ENCODE data around the gene PCDHB12.
"Not testable (repeated sequence)": the region's sequence is repeated elsewhere in the genome, so short reads cannot be mapped to it uniquely, and the experiment has no call there.

The PCDHB12 gene

DNA sequence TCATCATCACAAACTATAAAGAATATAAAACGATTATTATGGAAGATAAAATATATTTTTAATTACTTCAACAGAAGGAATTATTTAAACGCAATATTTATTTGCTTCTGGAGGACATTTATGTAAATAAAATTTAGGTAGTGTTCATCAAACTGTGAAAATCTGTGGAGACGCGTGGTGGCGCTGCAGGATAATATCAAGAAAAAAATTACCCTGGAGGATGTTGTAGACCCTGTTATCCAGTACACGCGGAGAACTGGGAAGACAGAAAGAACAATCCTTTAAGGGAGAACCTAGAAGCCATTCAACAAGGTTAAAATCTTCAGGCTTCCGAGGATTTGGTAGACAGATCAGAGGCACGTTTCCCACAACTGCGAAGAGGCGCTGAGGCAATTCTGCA is at the start of gene PCDHB12:
Gene PCDHB12 (plus strand): TSS at position 242 of the 400 bp plus-strand sequence. CDS start 189 bp downstream, outside the sequence.
- peak; percentile 41 for DNase-seq

DNA sequence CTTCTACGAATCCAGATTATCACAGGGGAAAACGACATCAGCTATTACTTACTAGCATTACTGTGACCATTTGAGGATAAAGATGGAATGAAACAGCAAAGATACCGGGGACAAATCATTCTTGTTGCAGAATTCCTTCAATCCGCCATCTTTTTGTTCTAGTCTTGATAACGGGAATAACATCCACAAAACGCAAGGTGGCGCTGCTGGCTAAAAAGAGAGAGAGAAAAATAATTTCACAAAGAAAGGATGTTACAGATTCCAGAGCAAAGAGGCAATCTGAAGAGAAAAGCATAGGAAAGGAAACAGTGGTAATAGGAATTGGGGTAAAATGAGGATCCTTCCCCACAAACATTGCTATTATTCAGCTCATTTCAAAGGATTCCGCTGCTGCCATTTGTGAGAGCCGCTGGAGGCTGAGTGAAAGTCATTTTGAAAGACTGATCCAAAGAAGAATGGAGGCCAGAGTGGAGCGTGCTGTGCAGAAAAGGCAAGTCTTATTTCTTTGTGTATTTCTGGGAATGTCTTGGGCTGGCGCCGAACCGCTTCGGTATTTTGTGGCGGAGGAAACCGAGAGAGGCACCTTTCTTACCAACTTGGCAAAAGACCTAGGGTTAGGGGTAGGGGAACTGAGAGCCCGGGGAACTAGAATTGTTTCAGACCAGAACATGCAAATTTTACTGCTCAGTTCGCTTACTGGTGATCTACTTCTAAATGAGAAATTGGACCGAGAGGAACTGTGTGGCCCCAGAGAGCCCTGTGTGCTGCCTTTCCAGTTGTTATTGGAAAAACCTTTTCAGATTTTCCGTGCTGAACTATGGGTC is 35.9 kb upstream of the PCDHB12 start, which contains the start of gene PCDHB7:
Gene PCDHB7 (plus strand): TSS at position 264 of the 824 bp plus-strand sequence. CDS start 192 bp downstream, at position 456.
- peak; percentile 63 for DNase-seq

- DNase-seq: not testable (repeated sequence)
Observed at GRCh38 chr5:141174291-141175104, 34.0 kb upstream of the PCDHB12 start.

DNA sequence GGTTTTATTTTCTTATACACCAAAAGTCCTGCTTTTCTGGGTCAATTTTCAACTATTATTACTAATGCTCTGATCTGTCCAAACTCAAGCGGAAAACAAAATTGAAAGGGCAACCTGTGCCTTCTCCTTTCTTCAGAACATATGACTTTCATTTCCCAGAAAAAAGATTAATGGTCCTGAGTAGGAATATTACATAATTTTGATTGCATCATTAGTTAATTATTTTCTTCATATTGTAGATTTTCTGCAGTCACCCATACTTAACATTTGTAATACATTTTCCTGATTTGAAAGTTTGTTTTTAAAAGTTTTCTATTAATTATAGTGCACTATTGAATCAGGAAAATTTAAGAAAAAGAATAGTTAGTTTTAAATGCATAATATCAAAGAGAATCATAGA is 32.6 kb upstream of the PCDHB12 start:
- no peak for DNase-seq

DNA sequence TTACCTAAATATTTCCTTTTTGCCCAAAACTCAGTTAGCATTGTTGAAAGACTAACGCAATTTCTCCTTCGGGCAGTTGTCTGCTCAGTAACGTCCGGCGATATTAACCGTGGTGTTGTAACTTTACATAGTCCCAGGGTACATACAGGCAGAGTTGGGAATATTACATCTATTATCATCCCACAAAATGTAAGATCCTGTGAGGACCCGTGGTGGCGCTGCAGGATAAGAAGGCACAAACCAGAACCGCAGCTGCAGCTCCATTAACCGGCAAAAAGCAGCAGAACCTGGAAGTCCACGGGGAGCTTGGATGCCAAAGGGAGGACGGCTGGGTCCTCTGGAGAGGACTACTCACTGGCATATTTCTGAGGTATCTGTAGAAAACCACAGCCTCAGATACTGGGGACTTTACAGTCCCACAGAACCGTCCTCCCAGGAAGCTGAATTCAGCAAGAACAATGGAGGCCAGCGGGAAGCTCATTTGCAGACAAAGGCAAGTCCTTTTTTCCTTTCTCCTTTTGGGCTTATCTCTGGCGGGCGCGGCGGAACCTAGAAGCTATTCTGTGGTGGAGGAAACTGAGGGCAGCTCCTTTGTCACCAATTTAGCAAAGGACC is 30.8 kb upstream of the PCDHB12 start, which contains the start of gene PCDHB8:
Gene PCDHB8 (plus strand): TSS at position 214 of the 615 bp plus-strand sequence. CDS start 245 bp downstream, at position 459.
- DNase-seq: peak; percentile 60

- not testable (repeated sequence) for DNase-seq
Observed at GRCh38 chr5:141179371-141179770, 29.1 kb upstream of the PCDHB12 start.

GRCh38 chr5:141179876-141180275 is 28.6 kb upstream of the PCDHB12 start:
- not testable (repeated sequence) for DNase-seq

DNA sequence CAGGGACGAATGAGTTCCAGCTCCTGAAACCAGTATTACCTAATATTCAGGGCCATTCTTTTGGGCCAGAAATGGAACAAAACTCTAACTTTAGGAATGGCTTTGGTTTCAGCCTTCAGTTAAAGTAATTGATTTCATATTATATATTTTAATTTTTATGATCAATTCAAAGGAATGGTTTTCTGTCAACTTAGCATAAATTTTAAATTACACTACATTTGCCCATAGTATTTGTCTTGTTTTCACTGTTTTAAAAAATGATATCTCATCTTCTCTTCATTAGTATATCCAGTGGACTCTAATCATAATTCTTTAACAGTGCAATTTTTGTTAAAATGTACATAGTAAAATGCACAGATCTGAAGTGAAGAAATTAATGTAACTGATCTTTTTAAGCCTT is 28.2 kb upstream of the PCDHB12 start:
- DNase-seq: no peak

DNA sequence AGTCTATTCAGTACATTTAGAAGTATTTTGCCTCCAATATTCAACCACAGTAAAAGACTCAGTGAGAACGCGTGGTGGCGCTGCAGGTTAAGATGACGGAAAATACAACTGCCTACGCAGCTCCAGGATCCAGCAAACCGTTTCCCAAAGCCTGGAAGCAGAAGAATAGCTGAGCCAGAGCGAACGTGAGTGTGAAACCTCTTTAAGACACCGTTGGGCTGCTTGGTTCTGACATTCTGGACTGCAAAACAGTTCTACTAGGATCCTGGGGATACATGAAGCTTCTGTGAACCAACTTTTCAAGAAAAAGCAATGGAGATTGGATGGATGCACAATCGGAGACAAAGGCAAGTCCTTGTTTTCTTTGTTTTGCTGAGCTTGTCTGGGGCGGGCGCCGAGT is 26.3 kb upstream of the PCDHB12 start, which contains the start of gene PCDHB16:
Gene PCDHB16 (plus strand): TSS at position 140 of the 400 bp plus-strand sequence. CDS start 173 bp downstream, at position 313.
- peak; percentile 12 for DNase-seq

DNA sequence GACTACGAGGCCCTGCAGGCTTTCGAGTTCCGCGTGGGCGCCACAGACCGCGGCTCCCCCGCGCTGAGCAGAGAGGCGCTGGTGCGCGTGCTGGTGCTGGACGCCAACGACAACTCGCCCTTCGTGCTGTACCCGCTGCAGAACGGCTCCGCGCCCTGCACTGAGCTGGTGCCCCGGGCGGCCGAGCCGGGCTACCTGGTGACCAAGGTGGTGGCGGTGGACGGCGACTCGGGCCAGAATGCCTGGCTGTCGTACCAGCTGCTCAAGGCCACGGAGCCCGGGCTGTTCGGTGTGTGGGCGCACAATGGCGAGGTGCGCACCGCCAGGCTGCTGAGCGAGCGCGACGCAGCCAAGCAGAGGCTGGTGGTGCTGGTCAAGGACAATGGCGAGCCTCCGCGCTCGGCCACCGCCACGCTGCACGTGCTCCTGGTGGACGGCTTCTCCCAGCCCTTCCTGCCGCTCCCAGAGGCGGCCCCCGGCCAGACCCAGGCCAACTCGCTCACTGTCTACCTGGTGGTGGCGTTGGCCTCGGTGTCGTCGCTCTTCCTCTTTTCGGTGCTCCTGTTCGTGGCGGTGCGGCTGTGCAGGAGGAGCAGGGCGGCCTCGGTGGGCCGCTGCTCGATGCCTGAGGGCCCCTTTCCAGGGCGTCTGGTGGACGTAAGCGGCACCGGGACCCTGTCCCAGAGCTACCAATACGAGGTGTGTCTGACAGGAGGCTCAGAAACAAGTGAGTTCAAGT is 24.2 kb upstream of the PCDHB12 start:
- not testable (repeated sequence) for DNase-seq

DNA sequence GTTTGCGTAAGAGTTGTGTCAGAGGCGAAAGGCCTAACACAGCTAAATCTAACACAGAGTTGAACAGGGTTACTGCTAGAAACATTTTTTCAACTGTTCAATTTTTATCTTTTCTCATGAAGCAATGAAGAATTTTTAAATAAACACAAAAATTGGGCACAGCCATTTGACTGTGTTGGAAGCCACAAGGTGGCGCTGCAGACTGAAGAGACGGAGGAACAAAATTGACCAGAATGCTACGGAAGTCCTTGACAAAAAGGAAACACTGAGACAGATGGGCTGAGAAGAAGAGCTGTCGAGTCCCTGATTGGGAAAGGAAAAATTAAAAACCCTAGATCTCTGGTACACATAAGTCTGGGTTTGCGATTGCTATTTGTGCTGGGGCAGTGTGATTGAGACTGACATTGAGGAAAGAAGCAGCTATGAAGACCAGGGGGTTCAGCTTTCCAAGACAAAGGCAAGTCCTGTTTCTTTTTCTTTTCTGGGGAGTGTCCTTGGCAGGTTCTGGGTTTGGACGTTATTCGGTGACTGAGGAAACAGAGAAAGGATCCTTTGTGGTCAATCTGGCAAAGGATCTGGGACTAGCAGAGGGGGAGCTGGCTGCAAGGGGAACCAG is 21.5 kb upstream of the PCDHB12 start, which contains the start of gene PCDHB9:
Gene PCDHB9 (plus strand): TSS at position 265 of the 616 bp plus-strand sequence. CDS start 158 bp downstream, at position 423.
- DNase-seq: peak; percentile 67

GRCh38 chr5:141188682-141189081 is 19.8 kb upstream of the PCDHB12 start:
- not testable (repeated sequence) for DNase-seq

GRCh38 chr5:141189131-141189530 is 19.4 kb upstream of the PCDHB12 start:
- not testable (repeated sequence) for DNase-seq

- peak; percentile 68 for DNase-seq
Observed at GRCh38 chr5:141192110-141192725, 16.3 kb upstream of the PCDHB12 start, which contains the start of gene PCDHB10. Gene PCDHB10, plus strand, starts transcription at chr5:141192353. Its CDS starts 200 bp downstream, at chr5:141192553.

DNA sequence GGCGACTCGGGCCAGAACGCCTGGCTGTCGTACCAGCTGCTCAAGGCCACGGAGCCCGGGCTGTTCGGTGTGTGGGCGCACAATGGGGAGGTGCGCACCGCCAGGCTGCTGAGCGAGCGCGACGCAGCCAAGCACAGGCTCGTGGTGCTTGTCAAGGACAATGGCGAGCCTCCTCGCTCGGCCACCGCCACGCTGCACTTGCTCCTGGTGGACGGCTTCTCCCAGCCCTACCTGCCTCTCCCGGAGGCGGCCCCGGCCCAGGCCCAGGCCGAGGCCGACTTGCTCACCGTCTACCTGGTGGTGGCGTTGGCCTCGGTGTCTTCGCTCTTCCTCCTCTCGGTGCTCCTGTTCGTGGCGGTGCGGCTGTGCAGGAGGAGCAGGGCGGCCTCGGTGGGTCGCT is 14.2 kb upstream of the PCDHB12 start:
- not testable (repeated sequence) for DNase-seq

GRCh38 chr5:141196363-141196762 is 12.2 kb upstream of the PCDHB12 start:
- no peak for DNase-seq

DNA sequence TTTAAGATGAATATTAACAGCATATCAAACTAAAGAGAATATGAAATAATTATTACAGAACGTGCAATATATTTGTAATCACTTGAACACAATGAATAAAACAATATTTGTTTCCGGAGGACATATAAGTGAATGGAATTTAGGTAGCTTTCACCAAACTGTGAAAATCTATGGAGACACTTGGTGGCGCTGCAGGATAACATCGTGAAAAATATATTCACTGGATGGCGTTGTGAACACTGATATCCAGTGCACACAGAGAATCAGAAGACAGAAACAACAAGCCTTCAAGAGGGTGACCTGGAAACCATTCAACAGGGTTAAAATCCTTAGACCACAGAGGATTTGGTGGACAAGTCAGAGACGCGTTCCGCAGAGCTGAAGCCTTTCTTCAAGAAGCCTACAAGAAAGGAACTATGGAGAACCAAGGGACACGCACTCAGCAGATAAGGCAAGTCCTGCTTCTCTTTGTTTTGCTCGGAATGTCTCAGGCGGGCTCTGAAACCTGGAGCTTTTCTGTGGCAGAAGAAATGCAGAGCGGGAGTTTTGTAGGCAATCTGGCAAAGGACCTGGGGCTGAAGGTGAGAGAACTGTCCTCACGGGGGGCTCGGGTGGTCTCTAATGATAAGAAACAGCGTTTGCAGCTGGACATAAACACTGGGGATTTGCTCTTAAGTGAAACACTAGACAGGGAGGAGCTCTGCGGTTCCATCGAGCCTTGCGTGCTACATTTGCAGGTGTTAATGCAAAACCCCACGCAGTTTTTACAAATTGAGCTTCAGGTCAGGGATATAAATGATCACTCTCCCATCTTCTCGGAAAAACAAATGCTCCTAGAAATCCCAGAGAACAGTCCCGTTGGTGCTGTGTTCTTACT is 8.9 kb upstream of the PCDHB12 start, which contains the start of gene PCDHB11:
Gene PCDHB11 (plus strand): TSS at position 269 of the 877 bp plus-strand sequence. CDS start 148 bp downstream, at position 417.
- peak; percentile 59 for DNase-seq

DNA sequence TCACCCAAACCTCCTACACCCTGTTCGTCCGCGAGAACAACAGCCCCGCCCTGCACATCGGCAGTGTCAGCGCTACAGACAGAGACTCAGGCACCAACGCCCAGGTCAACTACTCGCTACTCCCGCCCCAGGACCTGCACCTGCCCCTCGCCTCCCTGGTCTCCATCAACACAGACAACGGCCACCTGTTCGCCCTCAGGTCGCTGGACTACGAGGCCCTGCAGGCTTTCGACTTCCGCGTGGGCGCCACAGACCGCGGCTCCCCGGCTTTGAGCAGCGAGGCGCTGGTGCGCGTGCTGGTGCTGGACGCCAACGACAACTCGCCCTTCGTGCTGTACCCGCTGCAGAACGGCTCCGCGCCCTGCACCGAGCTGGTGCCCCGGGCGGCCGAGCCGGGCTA is 7.4 kb upstream of the PCDHB12 start:
- DNase-seq: not testable (repeated sequence)

- not testable (repeated sequence) for DNase-seq
Observed at GRCh38 chr5:141201646-141202045, 6.9 kb upstream of the PCDHB12 start.

- not testable (repeated sequence) for DNase-seq
Observed at GRCh38 chr5:141210281-141210680, 1.8 kb downstream of the PCDHB12 start.
